ENCODE measurements around the gene NSD2. TPM values are rescaled to one million over a fixed set of nuclear protein-coding genes. Genes with fewer than 3 reads are reported as not detected.

The NSD2 gene
- total RNA-seq, 3 donors from 2014 or later = 82.8 to 114 (median 83.3) TPM

DNA sequence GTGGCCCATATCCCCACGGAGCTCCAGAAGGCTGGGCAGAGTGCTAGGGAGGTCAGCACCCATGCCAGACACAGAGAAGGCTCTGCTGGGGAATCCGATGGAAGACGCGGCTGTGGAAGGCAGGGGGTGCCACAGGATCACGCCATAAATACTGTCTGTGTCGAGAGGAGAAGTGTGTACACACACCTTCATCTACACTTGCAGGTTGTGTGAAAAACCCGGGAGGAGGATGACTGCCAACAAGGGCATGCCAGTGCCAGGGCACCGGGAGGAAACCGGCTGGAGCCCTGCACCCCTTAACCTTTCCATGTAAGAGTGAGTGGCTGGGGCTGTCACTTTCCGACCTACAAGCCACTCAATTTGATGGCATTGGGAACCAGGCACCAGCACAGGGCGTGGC, 46.4 kb upstream of the NSD2 start:
- DNase-seq (no peak), ATAC-seq (no peak)
- peaks cover 10% of the 10 kb centered on the region for H3K36me3 ChIP-seq (ENCODE audit: low read depth)
- no peaks in the 10 kb centered on the region for H3K9me3 ChIP-seq
- no peak overlapping the region for H3K4me3 ChIP-seq
- TF ChIP-seq, protein P1, sequence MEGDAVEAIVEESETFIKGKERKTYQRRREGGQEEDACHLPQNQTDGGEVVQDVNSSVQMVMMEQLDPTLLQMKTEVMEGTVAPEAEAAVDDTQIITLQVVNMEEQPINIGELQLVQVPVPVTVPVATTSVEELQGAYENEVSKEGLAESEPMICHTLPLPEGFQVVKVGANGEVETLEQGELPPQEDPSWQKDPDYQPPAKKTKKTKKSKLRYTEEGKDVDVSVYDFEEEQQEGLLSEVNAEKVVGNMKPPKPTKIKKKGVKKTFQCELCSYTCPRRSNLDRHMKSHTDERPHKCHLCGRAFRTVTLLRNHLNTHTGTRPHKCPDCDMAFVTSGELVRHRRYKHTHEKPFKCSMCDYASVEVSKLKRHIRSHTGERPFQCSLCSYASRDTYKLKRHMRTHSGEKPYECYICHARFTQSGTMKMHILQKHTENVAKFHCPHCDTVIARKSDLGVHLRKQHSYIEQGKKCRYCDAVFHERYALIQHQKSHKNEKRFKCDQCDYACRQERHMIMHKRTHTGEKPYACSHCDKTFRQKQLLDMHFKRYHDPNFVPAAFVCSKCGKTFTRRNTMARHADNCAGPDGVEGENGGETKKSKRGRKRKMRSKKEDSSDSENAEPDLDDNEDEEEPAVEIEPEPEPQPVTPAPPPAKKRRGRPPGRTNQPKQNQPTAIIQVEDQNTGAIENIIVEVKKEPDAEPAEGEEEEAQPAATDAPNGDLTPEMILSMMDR (IDR thresholded peaks at IDR 0.05) = no peak
- intact Hi-C loops (cut with DNase I, micrococcal nuclease) = no loop called here
- no peaks in the 10 kb centered on the region for H3K4me1 ChIP-seq (ENCODE audit: low read depth)

DNA sequence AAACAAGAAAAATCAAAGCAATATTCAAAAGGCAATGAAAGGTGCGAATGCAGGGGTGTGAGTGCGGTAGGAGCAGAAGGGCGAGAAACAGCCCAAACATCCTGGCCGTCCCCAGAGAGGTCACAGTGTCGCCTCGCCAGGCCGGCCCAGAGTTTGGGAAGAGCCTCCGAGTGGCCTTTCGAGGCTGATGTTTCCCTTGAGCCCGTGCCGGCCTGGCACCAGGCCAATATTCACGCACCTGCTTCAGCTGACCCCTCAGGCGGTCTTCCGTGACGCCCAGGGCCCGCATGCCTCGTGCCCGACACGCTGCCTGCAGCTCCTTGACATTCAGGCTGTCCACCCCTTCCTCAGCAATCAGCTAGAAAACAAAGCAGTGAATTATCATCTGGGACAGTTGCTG, 45.9 kb upstream of the NSD2 start:
- intact Hi-C loops (cut with DNase I, micrococcal nuclease) = no loop called here
- Histone ChIP-seq H3K9me3 (no peaks in the 10 kb centered on the region), H3K4me3 (no peak overlapping the region), H3K36me3 (ENCODE audit: low read depth) (peaks cover 10% of the 10 kb centered on the region), H3K4me1 (ENCODE audit: low read depth) (no peaks in the 10 kb centered on the region)
- TF ChIP-seq, protein P1 (IDR thresholded peaks at IDR 0.05) = no peak
- DNase-seq (no peak), ATAC-seq (no peak)

DNA sequence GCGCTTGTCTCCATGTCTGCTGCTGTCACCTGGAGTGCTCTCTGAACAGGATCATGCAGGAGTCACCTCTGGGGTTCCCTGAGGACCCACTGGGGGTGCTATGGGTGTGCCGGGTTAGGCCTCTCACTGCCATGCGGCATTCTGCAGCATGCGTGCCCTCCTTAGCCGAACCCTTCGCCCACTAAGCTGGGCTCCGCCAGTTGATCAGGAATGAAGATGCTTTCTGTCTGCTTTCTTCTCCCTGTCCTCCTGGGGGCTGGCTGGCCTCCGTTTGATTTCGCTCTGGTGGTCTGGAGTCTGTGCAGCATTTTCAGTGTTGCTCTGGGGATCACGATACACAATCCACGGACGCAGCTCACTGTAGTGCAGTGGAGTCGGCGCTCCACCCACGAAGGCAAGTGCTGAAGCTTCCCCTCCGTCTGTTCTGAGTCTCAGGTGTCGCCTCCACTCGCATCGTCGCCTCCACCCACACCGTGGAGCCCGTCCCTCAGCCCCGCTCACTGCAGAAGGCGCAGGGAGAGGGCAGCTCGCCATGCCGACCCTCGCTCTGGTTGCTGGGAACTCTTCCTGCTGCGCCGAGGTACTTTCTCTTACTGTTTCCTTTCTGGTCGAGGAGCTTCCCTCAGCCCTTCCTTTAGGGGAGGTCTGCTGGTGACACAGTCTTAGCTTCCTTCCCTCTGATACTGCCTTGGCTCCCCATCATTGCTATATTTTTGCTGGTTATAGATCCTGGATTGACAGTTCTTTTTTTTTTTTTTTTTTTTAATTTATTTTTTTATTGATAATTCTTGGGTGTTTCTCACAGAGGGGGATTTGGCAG, 44.5 kb upstream of the NSD2 start:
- no peak overlapping the region for H3K4me3 ChIP-seq
- TF ChIP-seq, protein P1 (IDR thresholded peaks at IDR 0.05) = no peak
- intact Hi-C loops (cut with DNase I, micrococcal nuclease) = no loop called here
- ATAC-seq (no peak), DNase-seq (no peak)
- no peaks in the 10 kb centered on the region for H3K4me1 ChIP-seq (ENCODE audit: low read depth)
- H3K9me3 ChIP-seq = no peaks in the 10 kb centered on the region
- peaks cover 12% of the 10 kb centered on the region for H3K36me3 ChIP-seq (ENCODE audit: low read depth)

DNA sequence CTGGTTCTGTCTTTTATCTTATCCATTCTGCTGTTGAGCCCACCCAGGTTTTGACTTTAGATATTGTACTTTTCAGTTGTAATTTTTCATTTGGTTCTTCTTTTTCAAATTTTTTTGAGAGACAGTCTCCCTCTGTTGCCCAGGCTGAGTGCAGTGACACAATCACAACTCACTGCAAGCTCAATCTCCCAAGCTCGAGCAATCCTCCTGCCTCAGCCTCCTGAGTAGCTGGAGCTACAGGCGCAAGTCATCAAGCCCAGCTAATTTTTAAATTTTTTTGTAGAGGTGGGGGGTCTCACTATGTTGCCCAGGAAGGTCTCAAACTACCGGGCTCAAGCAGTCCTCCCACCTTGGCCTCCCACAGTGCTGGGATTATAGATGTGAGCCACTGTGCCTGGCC, 41.0 kb upstream of the NSD2 start:
- intact Hi-C loops (cut with DNase I, micrococcal nuclease) = no loop called here
- peaks cover 17% of the 10 kb centered on the region for H3K36me3 ChIP-seq (ENCODE audit: low read depth)
- no peak for ATAC-seq

DNA sequence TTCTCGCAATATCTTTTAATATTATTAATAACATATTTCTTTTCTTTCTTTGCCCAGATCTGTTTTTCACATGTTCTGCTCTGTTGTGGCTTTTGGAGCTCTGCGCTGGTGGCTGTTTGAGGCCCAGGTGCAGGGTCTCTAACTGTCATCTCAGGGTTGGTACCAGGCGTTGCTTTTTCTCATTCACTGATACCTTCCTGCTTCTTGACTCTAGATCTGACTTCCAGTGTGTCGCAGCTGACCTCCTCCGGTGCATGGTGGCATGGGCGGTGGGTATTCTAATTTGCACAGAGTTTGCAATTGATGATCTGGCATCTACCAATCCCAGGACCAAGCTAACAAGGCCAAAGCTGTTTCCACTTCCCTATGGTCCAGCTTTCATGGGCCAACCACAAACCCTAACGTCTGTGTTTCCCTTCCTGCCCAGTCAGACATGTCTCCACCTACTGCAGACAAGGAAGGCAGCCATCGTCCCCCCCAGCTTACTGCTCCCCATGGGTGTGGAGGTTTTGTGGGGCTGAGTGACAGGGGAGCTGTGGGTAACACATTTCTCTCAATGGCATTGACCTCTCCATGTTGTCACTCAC, 40.5 kb upstream of the NSD2 start:
- DNase-seq (no peak), ATAC-seq (no peak)
- H3K4me1 ChIP-seq (ENCODE audit: low read depth) = no peaks in the 10 kb centered on the region
- TF ChIP-seq, protein P1 (IDR thresholded peaks at IDR 0.05) = no peak
- intact Hi-C loops (cut with DNase I, micrococcal nuclease) = no loop called here
- H3K4me3 ChIP-seq = no peak overlapping the region
- H3K36me3 ChIP-seq (ENCODE audit: low read depth) = peaks cover 17% of the 10 kb centered on the region
- no peaks in the 10 kb centered on the region for H3K9me3 ChIP-seq

More for the DNA sequence above, 41.0 kb upstream of the NSD2 start:
- TF ChIP-seq, protein P1 (IDR thresholded peaks at IDR 0.05) = no peak
- no peaks in the 10 kb centered on the region for H3K4me1 ChIP-seq (ENCODE audit: low read depth)
- H3K9me3 ChIP-seq = no peaks in the 10 kb centered on the region
- no peak overlapping the region for H3K4me3 ChIP-seq
- DNase-seq = no peak

All from mucosa of descending colon (tissue), 3 donors.